Activated naive CD8-positive, alpha-beta T cell treated with anti-CD3 and anti-CD28 coated beads, Interleukin-2, amount 10 ng/mL, durations not matched to agents 7 days and 5 days (primary cell): ENCODE measurements around the gene BRD4. TPM values are rescaled to one million over a fixed set of nuclear protein-coding genes. Genes with fewer than 3 reads are reported as not detected.

Source experiments
- ATAC-seq: fragments of 150-1000 bp; cut with Tn5 transposase; one replicate; pipeline ENCODE4 v1.10.0; 2021; ENCODE audit warnings: low read depth, moderate library complexity
- POLR2A ChIA-PET: fragments of 350-600 bp; sonication (Branson Sonifier 250); formaldehyde crosslinking; loops from one replicate; lab custom pipeline; 2021; ENCODE audit warnings: antibody characterized with exemption; lab: Charles Lee
- DNase-seq: peaks from one replicate; pipeline ENCODE4 v3.0.0; 2021
- H3K27ac Mint-ChIP-seq: one replicate; pipeline ENCODE4 v1.8.0; 2022; ENCODE audit warnings: mild to moderate bottlenecking, mixed read lengths
- H3K27me3 Mint-ChIP-seq: one replicate; pipeline ENCODE4 v1.8.0; 2022; ENCODE audit warnings: mild to moderate bottlenecking, moderate library complexity, mixed read lengths
- H3K36me3 Mint-ChIP-seq: one replicate; pipeline ENCODE4 v1.8.0; 2021; ENCODE audit warnings: mild to moderate bottlenecking, mixed read lengths
- H3K4me1 Mint-ChIP-seq: one replicate; pipeline ENCODE4 v1.8.0; 2021; ENCODE audit warnings: mixed read lengths
- H3K4me3 Mint-ChIP-seq: one replicate; pipeline ENCODE4 v1.8.0; 2022; ENCODE audit warnings: mild to moderate bottlenecking, moderate library complexity, mixed read lengths
- H3K9me3 Mint-ChIP-seq: one replicate; pipeline ENCODE4 v1.8.0; 2021; ENCODE audit warnings: mixed read lengths
- total RNA-seq, 2 experiments: library from RNA; stranded (reverse); gene quantifications; one replicate each; pipeline ENCODE4 v1.2.3, GENCODE V29; 2021

The BRD4 gene
- total RNA-seq, 2 experiments from 2014 or later = 132 to 134 TPM

DNA sequence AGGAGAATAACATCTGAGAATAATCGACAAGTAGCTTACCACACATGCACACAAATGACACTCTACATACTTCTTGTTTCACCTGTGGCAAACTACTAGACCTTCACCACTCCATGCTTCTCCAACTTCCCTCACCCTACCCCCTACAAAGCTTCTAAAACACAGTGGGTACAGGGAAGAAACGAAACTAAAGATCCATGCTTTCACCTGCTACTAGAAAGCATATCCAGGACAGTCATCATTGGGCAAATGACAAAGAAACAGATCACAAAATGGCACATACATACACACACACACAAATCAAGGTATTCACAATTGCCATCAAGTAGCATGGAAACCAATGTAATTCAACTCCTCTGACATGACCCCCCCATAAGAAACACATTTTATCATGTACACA, 10.6 kb downstream of the BRD4 start:
- Mint-ChIP-seq H3K36me3 (peaks cover 11% of the 10 kb centered on the region), H3K27me3 (no peaks in the 10 kb centered on the region), H3K4me3 (no peak overlapping the region), H3K27ac (no peak overlapping the region), H3K9me3 (no peaks in the 10 kb centered on the region), H3K4me1 (peaks cover 58% of the 10 kb centered on the region)
- POLR2A ChIA-PET = no interaction called here
- no peak for ATAC-seq
- no peak for DNase-seq

DNA sequence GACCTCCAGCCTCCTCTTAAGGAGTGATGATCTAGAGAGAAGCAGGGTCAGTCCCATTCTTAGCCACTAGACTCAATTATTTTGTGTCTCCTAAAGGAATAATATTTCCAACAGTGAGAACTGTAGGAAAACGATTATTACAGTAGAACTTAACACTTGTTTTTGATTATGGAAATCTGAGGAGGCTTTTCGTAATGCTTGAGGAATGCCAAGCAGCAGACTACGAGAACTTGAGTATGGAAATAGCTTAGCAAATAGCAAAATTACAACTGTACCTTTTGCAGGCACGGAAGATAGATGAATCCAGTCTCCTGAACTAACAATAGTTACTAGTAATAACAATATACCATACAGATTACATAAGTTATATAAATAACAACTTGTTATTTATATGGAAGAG, 12.2 kb downstream of the BRD4 start:
- DNase-seq (no peak), ATAC-seq (no peak)
- Mint-ChIP-seq H3K9me3 (no peaks in the 10 kb centered on the region), H3K4me3 (no peak overlapping the region), H3K27me3 (no peaks in the 10 kb centered on the region), H3K36me3 (peaks cover 11% of the 10 kb centered on the region), H3K4me1 (peaks cover 55% of the 10 kb centered on the region), H3K27ac (no peak overlapping the region)
- POLR2A ChIA-PET = interaction anchor here (0.6 kb wide), 1 partner anchor 1071 kb away, joined by 3 read pairs; no protein-coding TSS in a partner anchor

DNA sequence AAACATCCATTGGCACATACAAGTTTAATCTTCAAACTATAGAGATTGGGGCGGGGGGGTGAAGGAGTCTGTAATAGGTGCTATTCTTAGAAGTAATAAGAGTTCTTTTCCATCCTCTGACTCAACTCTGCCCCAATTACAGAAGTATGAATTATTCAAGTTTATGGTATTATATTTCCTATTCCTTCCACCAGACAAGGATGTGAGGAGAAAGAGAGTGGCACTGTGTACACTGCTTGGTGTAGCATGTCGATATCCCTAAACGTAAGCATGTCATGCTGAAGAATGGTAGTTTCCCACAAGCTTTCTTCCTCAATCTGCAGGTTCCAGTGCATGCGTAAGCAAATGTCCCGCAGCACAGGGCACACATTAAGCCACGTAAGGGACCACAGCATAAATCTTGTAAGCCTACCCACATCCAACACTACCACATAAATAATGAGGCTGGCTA, 14.1 kb downstream of the BRD4 start:
- H3K9me3 Mint-ChIP-seq = no peaks in the 10 kb centered on the region
- peaks cover 47% of the 10 kb centered on the region for H3K4me1 Mint-ChIP-seq
- H3K27ac Mint-ChIP-seq = peak overlapping the region; percentile 27
- no peak for DNase-seq
- POLR2A ChIA-PET = interaction anchor here (0.5 to 2.5 kb wide), 2 partner anchors 14 to 286 kb away, joined by 3 to 7 read pairs; partner anchors contain the start of gene BRD4
- H3K36me3 Mint-ChIP-seq = peaks cover 9% of the 10 kb centered on the region
- H3K4me3 Mint-ChIP-seq = no peak overlapping the region
- no peaks in the 10 kb centered on the region for H3K27me3 Mint-ChIP-seq
- ATAC-seq = peak; percentile 38

DNA sequence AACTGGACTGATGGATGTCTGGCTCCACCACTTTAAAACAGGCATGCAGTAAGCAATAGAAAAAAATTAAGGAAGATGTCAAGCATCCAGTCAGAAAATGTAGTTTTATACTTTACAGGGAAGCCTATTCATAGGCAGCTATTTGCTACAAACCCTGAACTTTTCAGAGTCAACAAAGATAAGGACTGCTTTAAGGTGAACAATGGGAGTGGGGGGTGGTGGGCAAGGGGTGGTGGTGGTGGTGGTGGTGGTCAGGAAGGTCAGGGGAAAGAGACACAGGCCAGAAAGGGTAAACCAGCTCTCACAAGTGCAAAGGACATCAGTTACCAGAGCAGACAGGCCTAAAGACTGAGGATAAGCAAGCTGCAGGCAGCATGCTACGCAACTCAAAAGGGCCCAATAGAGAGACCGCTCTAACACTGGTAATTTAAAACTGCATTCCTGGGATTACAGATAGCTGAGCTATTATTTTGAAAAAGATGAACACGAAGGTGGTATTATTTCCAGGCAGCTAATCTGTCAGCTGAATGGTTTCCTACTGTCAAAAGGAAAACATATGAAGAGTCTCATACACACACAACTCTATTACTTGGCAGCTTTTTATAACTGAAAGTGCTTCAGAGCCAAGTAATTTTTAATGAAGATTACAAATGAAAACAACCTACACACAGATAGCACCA, 14.8 kb downstream of the BRD4 start:
- peak overlapping the region; percentile 1 for H3K27ac Mint-ChIP-seq
- no peak for ATAC-seq

DNA sequence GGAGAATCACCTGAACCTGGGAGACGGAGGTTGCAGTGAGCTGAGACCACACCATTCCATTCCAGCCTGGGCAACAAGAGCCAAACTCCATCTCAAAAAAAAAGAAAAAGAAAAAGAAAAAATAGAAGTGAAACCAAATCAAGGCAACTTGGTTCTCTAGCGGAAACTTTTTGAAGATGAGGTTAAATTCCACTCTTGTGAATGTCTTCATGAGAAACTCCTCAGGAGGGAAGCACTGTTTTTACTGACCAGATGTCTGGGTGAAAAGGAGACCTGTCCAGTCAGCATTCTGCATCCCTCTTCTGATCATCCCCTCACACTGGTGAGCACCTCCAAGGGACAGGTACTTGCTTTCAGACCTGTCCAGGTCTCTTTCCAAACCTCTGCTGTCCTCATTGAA, 15.8 kb downstream of the BRD4 start:
- ATAC-seq (peak; percentile 27), DNase-seq (no peak)
- Mint-ChIP-seq H3K9me3 (no peaks in the 10 kb centered on the region), H3K4me1 (peaks cover 45% of the 10 kb centered on the region), H3K36me3 (peaks cover under 1% of the 10 kb centered on the region), H3K27ac (peak overlapping the region; percentile 72), H3K27me3 (no peaks in the 10 kb centered on the region), H3K4me3 (peak overlapping the region; percentile 57)
- POLR2A ChIA-PET = interaction anchor here (0.6 to 1.2 kb wide), 2 partner anchors 11 to 386 kb away, joined by 3 to 4 read pairs; no protein-coding TSS in a partner anchor

More for the DNA sequence above, 14.8 kb downstream of the BRD4 start:
- Mint-ChIP-seq H3K4me1 (peaks cover 45% of the 10 kb centered on the region), H3K36me3 (peaks cover 7% of the 10 kb centered on the region), H3K9me3 (no peaks in the 10 kb centered on the region), H3K4me3 (no peak overlapping the region), H3K27me3 (no peaks in the 10 kb centered on the region)
- DNase-seq = no peak
- POLR2A ChIA-PET = interaction anchor here (0.5 to 2.5 kb wide), 3 partner anchors 10 to 287 kb away, joined by 3 to 7 read pairs (median 4); partner anchors contain the start of gene BRD4

DNA sequence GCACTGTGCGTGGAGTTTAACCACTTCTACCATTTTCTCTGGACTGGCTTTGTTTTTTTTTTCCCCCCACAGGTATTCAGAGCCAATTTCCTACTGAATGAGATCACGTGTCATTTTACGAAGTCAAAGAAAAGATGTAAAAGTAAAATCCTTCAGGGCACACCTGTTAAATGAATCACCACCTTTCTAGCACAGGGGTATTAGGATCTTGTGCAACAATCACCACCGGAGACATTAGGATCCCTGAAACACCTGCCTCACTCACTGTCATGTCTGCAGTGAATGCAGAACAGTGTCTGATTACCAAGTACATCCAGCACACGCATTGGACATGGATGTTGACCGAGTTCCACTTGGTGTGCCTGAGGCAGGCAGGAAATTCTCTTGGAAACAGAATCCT, 17.2 kb downstream of the BRD4 start:
- Mint-ChIP-seq H3K4me1 (peaks cover 45% of the 10 kb centered on the region), H3K4me3 (no peak overlapping the region), H3K27me3 (no peaks in the 10 kb centered on the region), H3K9me3 (no peaks in the 10 kb centered on the region), H3K36me3 (peaks cover 1% of the 10 kb centered on the region), H3K27ac (no peak overlapping the region)
- POLR2A ChIA-PET = interaction anchor here (0.8 kb wide), 1 partner anchor 18 kb away, joined by 4 read pairs; no protein-coding TSS in a partner anchor
- ATAC-seq (no peak), DNase-seq (no peak)

DNA sequence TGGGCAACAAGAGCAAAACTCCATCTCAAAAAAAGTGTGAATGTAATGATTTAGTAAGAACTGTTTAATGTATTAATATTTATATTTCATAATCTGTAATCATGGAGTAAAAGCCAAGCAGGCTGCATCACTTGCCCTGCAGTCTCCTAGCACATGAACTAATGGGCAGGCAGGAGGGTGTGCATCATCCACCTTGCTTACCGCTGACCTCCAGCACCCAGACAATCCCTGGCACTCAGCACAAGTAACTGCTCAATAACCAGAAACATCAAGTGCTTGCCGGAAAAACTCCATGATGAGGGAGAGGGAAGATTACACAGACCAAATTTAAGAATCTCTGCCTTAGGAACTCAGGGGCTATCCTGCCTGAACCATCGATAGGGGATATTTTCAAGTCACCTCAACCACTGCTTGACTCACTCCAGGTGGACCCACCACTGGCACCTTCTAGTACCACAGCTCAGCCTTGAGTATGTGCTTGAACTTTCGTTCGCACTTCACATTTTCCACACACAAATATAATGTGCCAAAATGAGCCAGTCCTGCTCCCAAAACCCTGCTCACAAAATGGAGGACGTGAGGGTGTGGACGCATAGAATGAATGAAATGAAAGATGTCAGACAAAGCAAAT, 18.6 kb downstream of the BRD4 start:
- H3K36me3 Mint-ChIP-seq = peaks cover 1% of the 10 kb centered on the region
- H3K9me3 Mint-ChIP-seq = no peaks in the 10 kb centered on the region
- no peak overlapping the region for H3K4me3 Mint-ChIP-seq
- H3K27ac Mint-ChIP-seq = peak overlapping the region; percentile 25
- DNase-seq = no peak
- no peaks in the 10 kb centered on the region for H3K27me3 Mint-ChIP-seq
- POLR2A ChIA-PET = no interaction called here
- no peak for ATAC-seq
- peaks cover 46% of the 10 kb centered on the region for H3K4me1 Mint-ChIP-seq

DNA sequence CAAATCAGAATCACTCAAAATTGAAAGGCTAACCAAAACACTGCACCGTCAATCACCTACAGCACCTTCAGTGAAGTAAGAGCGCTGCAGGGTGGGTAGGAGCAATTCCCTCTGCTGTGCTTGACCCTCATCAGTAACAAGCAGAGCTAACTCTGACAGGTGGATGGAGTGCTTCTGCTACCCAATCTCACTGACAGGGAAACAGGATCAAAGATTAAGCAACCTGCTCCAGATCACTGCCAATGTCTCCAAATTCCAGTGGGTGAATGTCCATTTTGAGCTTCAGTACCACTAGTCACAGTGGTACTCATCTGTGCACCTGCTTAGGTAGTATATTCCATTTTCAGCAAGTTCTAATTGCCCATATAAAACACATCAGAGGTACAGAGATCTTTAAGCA, 25.2 kb downstream of the BRD4 start:
- Mint-ChIP-seq H3K4me3 (no peak overlapping the region), H3K9me3 (no peaks in the 10 kb centered on the region), H3K36me3 (peaks cover 1% of the 10 kb centered on the region), H3K27ac (no peak overlapping the region), H3K4me1 (peaks cover 51% of the 10 kb centered on the region), H3K27me3 (no peaks in the 10 kb centered on the region)
- DNase-seq (no peak), ATAC-seq (no peak)
- POLR2A ChIA-PET = no interaction called here

DNA sequence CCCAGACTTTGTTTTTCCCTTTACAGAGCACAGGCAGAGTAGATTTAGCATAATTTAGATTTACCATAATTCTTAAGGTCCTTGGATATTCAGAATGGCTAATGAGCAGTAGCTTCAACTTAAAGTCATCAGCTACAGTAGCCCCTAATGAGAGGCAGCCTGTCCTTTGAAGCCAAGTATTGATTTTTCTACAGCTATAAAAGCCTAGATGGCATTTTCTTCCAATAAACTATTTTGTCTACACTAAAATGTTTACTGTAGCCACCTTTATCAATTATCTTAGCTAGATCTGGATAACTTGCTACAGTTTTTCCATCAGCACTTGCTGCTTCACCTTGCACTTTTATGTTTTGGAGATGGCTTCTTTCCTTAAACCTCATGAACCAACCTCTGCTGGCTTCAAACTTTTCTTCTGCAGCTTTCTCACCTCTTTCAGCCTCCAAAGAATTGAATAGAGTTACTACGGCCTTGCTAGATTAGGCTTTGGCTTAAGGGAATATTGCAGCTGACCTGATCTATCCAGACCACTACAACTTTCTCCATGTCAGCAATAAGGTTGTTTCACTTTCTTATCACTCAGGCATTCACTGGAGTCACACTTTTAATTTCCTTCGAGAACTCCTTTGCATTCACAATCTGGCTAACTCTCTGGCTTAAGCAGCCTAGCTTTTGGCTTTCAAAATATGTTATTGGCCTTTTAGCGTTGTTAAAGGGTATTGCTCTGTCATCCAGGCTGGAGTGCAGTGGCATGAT, 26.6 kb downstream of the BRD4 start:
- Mint-ChIP-seq H3K9me3 (no peaks in the 10 kb centered on the region), H3K27ac (no peak overlapping the region), H3K36me3 (peaks cover 1% of the 10 kb centered on the region), H3K4me3 (no peak overlapping the region), H3K4me1 (peaks cover 51% of the 10 kb centered on the region), H3K27me3 (no peaks in the 10 kb centered on the region)
- POLR2A ChIA-PET = no interaction called here
- DNase-seq = no peak
- no peak for ATAC-seq

DNA sequence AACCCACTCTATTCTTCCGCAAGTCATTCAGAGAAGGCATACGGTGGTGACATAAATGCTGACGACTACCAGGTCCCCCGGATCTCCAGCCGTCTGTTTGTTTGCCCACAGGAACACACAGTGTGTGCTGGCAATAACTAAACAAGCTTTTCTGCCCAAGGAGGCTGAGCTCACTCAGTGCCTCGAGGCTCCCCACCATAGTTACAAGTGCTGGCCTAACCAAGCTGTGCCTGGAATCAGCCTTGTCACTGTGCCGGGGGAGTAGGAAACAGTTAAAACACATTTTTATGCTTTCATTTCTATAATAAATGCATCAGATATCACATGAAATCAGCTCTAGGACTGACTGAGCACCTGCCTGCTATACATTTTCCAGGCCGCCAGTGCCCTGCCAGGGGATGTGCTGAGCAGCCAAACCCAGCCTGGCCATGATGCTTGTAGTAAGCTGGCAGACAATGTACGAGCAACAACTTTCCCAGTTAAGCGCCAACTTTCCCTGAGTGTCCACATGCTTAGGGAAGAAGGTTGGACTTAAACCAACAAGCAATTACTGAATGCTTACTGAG, 28.1 kb downstream of the BRD4 start:
- no peak overlapping the region for H3K4me3 Mint-ChIP-seq

DNA sequence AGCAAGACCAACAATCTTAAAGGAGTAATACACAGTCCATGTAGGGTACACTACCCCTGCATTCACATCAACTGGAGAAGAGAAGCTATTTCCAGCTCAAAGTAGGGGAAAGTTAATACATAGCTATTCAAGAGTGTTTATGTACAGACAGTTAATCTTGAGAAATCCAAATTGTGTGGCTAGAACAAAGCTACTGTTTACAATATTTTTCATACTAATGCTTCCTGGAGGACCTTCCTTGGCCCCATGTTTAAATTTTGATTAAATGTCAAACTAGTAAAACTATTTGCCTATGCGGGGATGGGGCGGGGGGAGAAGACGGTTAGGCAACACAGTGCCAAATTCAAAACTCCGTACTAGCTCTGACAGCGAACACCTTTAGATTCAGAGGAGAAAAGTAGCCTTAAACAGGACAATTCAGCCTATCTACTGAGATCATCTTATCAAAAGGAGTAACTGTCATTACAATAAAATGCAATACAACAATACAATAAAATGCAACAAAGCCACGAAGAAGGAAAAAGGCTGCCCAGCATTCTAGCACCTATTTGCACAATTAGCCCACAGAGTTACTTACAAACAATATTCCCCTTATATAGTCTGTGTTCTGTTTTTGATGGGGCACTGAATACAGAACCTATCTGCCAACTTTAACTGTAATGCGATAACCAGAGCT, 29.1 kb downstream of the BRD4 start:
- H3K27me3 Mint-ChIP-seq = no peaks in the 10 kb centered on the region
- ATAC-seq (no peak), DNase-seq (no peak)
- H3K4me3 Mint-ChIP-seq = no peak overlapping the region
- H3K36me3 Mint-ChIP-seq = no peaks in the 10 kb centered on the region
- H3K27ac Mint-ChIP-seq = no peak overlapping the region
- peaks cover 58% of the 10 kb centered on the region for H3K4me1 Mint-ChIP-seq
- POLR2A ChIA-PET = interaction anchor here (0.7 kb wide), 1 partner anchor 146 kb away, joined by 3 read pairs; no protein-coding TSS in a partner anchor
- H3K9me3 Mint-ChIP-seq = no peaks in the 10 kb centered on the region

More for the DNA sequence above, 28.1 kb downstream of the BRD4 start:
- Mint-ChIP-seq H3K36me3 (no peaks in the 10 kb centered on the region), H3K27me3 (no peaks in the 10 kb centered on the region), H3K9me3 (no peaks in the 10 kb centered on the region), H3K4me1 (peaks cover 52% of the 10 kb centered on the region), H3K27ac (no peak overlapping the region)
- ATAC-seq = no peak
- POLR2A ChIA-PET = no interaction called here
- no peak for DNase-seq

DNA sequence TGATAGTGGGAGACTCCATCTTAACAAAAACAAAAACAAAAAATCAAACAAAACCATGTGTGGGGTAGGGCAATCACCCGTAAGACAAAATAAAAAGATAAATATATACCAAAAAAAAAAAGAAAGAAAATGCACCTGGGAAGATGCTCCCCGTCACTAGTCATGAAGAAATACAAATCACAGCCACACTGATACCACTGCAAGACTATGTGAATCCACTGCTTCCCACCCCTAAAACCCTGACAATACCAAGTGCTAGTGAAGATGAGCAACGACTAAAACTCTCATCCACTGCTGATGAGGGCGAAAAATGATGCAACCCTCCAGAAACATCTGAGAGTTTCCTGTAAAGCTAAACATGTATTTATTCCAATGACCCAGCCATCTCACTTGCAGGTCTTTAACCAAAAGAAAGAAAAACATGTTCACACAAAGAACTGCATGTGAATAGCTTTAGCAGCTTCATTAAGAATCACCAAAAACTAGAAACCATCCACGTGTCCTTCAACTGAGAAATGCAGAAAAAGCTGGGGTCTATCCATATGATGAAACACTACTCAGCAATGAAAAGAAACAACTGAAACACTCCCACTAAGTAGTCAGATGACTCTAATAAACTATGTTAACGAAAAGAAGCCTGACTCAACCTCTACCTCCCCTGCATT, 31.7 kb downstream of the BRD4 start:
- POLR2A ChIA-PET = interaction anchor here (0.7 kb wide), 1 partner anchor 78 kb away, joined by 3 read pairs; no protein-coding TSS in a partner anchor
- no peaks in the 10 kb centered on the region for H3K9me3 Mint-ChIP-seq
- ATAC-seq (peak; percentile 20), DNase-seq (no peak)
- H3K27ac Mint-ChIP-seq = peak overlapping the region; percentile 83
- H3K27me3 Mint-ChIP-seq = no peaks in the 10 kb centered on the region
- H3K4me1 Mint-ChIP-seq = peaks cover 61% of the 10 kb centered on the region
- H3K4me3 Mint-ChIP-seq = peak overlapping the region; percentile 18
- peaks cover 6% of the 10 kb centered on the region for H3K36me3 Mint-ChIP-seq
